GOT3 (cell line): Measurements from ENCODE around the gene HCN4.
"Not testable (repeated sequence)": the region's sequence is repeated elsewhere in the genome, so short reads cannot be mapped to it uniquely, and the experiment has no call there.

Source experiments
- DNase-seq: peaks from one replicate; lab custom pipeline; 2025; ENCODE audit warnings: mixed read lengths; lab: John Stamatoyannopoulos, UW

Gene HCN4

DNA sequence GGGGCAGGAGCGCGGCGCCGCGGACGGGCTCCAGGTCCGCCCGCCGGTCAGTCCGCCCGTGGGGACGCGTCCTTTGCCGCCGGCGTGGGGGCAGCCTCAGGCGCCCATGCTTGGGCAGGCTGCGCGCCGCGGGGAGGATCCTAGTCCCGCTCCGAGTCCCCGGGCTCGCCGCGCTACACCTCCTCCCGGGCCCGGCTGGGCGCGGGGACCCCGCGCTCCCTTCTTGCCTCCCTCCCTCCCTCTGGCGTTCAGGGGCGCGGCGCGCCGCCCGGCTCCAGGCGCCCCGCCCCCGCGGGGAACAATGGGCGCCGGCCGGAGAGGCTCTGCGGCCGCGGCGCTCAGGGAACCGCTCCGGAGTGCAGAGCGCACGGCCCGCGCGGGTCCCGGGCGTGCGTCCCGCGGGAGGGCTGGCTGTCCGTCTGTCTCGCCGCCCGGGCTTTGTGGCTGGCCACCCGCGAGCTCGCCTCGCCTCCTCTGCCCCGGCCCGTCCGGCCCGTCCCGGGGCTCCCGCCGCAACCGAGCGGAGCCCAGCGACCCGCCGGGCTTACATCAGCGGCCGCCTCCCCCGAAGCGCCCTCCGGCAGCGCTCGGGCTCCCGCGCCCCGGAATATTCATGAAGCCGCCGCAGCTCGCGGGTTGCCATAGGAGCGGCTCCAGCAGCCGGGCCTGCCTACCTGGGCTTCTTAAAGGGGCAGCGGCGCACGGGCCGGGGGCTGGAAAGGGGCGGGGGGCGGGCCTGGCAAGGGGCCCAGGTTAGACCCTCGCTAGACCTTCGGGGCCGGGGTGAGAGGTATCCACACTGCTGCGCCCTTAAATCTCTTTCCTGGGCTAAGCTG is at the start of gene HCN4:
Gene HCN4, minus strand, starts transcription at position 658 of the 836 bp plus-strand sequence. CDS start 688 bp downstream, outside the sequence.
- no peak for DNase-seq

GRCh38 chr15:73414876-73415275 is 46.1 kb upstream of the HCN4 start:
- no peak for DNase-seq

- DNase-seq = no peak
These were observed 34.4 kb upstream of the HCN4 start for GRCh38 chr15:73403171-73403570.

DNA sequence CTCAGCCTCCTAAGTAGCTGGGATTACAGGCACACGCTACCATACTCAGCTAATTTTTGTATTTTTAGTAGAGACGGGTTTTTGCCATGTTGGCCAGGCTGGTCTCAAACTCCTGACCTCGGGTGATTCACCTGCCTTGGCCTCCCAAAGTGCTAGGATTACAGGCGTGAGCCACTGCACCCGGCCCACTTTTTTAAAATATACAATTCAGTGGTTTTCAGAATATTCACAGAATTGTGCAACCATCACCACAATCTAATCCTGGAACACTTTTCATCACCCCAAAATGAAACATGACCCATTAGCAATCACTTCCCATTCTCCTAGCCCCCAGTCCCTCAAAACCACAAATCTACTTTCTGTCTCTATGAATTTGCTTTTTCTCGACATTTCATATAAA is 31.5 kb upstream of the HCN4 start:
- DNase-seq = not testable (repeated sequence)

- no peak for DNase-seq
These were observed 30.1 kb upstream of the HCN4 start for GRCh38 chr15:73398861-73399260.

GRCh38 chr15:73397461-73397860 is 28.7 kb upstream of the HCN4 start:
- DNase-seq = no peak

GRCh38 chr15:73395671-73396070 is 26.9 kb upstream of the HCN4 start:
- no peak for DNase-seq

- DNase-seq = no peak
These were observed 26.0 kb upstream of the HCN4 start for GRCh38 chr15:73394782-73395181.

DNA sequence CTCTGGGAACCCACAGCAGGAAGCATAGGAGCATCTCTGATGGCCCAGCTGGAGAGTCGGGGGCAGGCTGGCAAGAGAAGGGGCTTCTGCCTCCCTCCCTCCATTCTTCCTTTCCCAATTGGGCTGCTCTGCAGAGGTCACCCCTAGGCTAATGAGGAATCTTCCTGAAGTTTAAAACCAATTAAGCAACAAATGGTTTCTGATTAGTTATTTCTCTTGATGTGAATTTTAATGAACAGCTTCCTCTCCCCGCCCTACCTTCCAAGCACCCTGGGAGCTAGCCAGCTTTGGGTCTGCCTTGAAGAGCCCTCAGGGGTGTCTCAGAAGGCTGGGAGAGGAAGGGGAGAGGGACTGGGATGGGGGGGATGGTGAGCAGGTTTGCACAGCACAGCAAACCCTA is 24.6 kb upstream of the HCN4 start:
- no peak for DNase-seq

- no peak for DNase-seq
These were observed 23.3 kb upstream of the HCN4 start for GRCh38 chr15:73392025-73392424.

DNA sequence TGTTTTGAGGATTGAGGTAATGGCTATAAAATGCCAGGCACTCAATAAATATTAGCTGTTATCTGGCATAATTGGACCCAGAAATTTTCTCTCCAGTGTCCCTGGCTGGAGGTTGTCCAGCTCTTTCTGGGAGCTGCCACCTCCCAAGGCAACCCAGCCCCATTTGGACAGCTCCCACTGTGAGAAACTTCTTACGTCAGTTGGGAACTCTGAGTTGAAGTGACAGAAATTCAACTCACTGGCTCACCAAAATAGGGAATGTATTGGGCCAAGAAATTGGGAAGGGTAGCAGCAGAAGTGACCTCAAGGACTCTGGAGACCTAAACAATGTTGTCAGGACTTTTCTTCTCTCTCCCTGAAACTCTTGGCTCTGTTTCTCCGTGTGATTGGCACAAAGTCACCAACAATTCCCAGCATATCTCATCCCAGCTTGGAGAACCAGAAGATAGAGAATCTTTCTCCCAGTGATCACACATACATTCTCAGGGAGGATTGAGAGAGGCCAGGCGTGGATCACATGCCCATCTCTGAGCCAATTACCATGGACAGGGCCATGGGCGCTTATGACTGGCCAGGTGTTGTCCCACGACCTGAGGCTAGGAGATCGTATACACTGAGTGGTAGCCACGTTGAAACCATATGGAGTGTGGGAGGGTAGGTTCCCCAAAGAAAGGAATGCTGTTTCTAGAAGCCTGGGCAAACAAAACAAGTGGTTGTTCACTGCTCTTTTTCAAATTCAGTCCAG is 22.5 kb upstream of the HCN4 start:
- DNase-seq = no peak

- DNase-seq = no peak
These were observed 21.3 kb upstream of the HCN4 start for GRCh38 chr15:73389971-73390544.

DNA sequence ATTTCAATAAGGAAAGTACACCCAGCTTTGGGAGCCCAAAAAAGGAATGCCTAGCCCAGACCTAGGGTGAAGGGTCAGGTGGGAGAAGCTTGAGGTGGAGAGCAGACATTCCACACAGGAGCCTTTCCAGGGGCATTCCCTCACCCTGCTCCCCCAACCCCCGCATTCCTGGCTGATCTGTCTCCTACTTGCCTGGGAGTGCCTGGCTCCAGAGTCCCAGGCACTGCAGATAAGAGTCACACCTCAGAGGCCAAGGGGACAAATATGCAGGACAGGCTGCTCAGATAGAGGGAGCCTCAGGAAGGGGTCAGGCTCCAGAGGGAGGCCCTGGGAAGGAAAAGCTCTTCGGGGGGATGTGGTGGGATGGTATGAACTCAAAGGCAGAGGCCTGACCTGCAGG is 20.8 kb upstream of the HCN4 start:
- DNase-seq = no peak

DNA sequence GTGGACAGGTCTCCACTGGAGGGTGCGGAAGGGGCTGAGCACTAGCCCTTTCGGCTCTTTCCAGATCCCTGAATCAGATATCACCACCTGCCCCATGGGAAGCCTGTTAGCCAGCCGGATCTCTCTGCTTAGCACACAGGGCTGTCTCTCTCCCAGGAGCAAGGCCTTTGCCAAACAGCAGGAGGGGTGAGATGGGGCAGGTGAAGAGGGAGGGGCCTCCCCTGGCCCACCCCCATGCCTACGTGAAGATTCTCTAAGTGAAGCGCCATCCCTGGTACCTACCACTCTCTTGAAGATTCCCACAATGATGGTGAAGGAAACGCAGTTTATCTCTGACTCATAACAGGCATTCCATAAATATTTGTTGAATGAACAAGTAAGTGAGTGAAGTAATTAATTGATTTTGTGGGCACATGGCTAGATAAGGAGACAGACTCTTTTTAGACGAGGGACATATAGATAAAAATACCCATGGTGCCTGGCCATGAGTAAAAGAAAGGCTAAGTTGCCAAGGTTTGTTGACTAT is 19.6 kb upstream of the HCN4 start:
- no peak for DNase-seq

DNA sequence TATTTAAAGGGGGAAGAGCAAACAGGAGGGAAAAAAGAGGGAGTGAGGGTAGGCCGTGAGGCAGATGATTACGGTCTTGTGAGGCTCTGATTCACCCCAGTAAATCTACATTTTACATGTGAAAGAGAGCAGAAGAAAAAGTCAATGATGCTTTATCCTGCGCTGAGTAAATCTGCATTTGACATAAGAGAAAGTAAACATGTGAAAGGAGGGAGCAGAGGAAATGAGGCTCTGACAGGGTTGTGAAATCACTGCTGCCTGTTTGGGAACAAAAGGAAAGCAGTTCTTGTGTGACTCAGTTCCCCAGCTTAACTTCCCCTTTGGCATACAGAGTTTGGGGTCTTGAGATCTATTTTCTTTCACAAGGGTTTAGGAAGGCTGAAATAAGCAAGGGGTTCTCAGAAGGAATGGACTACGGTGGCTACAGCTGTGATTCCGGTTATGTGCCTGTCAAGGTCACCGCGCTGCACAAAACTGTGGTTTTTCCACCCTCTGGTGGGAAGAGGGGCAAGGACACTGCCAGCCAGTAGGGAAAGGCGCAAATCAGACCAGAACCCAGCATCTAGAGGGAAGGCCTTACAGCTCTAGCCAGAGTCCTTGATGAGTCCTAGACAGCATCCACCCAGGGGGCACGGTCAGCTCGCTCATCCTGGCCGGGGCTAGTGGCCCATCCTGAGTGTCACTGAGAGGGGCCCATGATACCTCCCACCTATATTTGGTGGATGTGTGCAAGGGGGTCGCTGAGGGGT is 18.9 kb upstream of the HCN4 start:
- no peak for DNase-seq

DNA sequence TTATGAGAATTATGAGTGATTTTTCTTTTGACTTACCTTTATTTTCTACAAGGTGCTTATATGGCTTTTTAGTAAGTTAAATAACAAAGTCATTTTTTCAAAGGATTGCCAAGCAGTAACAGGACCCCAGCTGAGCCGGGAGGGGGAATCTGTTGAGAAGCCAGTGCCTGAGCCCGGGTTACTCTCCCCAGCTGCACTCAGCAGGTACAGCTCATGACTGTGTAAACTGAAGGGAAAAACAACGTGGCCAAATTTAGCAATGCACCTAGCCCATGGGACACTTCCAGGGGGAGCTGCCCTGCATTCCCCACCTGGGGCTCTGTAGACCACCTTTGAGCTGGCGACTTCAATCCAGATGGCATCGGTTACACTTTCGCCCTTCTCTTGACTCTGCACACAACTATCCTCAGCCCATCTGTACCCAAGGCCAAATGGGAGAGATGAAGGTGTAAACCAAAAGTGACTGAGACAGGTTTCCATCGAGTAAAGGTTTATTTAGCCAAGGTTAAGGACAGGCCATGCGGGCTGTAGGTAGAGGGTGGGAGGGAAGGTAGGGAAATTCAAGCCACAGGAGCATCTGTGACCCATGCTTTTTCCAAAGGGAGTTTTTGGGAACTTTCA is 18.2 kb upstream of the HCN4 start:
- no peak for DNase-seq

- no peak for DNase-seq
These were observed 17.5 kb upstream of the HCN4 start for GRCh38 chr15:73386238-73386637.

DNA sequence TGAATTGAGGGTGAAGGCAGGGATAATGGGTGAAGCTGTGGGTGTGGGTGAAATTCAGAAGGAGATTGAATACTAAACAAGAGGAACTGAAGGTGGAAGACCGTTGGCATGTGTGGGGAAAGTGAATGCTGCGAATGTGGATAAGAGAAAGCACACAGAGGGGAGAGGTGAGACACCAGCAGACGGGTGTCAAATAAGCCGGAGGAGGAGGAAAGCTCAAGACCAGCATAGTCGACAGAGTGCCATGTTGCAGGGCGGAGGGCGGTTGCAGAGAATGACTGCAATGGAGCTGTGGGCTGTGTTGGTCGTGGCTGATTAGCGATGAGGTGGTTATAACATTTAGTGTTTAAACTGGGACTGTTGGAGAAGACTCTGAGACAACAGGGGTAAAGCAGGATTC is 16.4 kb upstream of the HCN4 start:
- DNase-seq = no peak

DNA sequence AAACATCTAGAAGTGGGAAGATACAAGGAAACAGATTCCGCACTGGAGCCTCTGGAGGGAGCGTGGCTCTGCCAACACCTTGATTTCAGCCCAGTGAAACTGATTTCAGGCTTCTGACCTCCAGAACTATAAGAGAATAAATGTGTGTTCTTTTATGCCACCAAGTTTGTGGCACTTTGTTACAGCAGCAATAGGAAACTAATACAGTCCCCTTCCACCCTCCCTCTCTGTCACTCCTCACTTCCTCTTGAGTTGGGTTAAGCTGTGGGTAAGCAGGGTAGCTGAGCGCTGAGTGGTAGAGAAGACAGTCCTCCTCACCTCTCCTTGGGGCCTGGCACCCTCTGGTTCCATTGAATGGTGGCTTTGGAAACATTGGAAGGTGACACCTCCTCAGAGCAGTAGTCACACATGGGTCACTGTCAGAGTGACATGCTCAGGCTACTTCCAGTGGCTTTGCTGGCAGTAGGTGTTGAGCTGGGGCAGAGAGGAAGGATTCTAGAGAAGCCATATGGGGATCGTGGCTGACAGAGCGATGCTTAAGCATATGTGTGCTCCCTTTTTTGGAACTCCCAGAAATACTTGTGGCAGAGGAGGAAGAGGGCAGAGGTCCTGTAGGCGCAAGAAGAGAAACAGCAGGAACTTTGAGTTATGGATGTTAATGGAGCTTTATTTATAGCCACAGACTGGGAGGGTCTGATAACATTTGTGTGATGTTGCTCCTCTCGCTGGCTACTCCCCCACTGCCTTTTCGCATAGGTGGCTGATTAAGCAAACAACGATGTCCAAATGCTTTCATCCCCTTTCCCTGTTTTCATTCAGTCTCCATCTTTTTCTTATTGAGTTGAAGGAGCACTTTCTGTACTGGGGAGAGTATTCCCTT is 14.8 kb upstream of the HCN4 start:
- DNase-seq = no peak

DNA sequence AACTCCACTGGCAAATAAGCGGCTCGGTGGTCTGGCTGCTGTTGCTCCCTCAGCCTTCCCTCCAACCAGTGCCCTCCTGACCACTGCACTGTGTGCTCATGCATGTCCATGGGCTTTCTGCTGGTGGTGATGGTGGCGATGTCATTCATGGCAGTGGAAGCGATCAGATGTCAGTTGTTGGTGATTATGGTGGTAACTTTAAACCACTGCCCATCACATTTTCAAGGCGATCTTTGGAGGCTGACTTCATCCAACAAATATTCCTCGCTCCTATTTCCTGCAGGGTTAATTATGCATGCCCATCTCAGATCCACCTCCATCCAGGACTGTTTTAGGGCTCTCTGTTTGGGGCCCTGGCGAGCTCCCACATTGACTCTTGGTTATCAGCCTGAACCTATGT is 13.4 kb upstream of the HCN4 start:
- DNase-seq = no peak

DNA sequence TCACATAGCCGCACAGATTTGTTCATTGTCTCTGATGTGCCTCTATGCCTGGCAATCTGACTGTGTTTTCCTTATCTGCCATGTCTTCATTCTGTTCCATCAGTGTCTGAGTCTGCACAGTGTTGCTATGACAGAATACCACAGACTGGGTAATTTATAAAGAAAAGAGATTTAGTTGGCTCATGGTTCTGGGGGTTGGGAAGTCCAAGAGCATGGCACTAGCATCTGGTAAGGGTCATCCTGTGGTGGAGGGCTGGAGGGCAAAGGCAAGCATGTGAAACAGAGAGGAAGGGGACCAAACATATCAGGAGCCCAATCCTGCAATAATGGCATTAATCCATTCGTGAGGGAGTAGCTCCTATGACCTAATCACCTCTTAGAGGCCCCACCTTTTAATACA is 11.9 kb upstream of the HCN4 start:
- no peak for DNase-seq
